Measurements from ENCODE around the gene FRRS1. TPM values are rescaled to one million over a fixed set of nuclear protein-coding genes. Genes with fewer than 3 reads are reported as not detected.

FRRS1 gene
- total RNA-seq, 1 donor from 2014 or later: 4.3 TPM

DNA sequence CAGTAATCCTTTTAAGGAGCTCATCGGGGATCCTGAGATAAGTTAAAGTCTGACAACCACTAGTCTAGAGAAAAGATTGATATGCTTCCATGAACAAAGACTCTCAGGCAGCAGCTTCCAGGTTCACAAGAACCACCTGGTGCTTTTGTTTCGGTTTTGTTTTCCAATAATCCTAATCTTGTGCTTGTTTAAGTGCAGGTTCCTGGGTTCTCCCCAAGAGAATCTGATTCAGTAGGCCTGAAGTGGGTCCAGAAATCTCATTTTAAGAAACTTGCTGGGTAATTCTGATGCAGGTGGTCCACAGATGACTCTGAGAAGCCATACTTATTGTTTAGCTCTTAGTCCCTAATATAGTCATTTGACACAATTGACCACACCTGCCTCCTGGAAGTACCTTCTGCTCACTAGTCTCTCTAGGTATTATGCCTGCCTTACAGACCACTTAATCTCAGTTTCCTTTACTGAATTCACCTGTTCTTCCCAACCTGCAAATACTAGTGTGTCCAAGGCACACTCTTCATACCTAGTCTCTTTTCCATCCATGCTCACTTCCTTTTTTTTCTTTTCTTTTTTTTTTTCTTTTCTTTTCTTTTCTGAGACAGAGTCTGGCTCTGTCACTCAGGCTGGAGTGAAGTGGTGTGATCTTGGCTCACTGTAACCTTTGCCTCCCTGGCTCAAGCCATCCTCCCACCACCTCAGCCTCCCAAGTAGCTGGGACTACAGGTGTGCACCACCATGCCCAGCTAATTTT lies 20.5 kb upstream of the FRRS1 start:
- Mint-ChIP-seq H3K36me3 (ENCODE audit: unreplicated experiment) (no peaks in the 10 kb centered on the region), H3K27ac (ENCODE audit: unreplicated experiment) (no peak overlapping the region), H3K9me3 (ENCODE audit: unreplicated experiment) (no peaks in the 10 kb centered on the region), H3K4me3 (ENCODE audit: unreplicated experiment) (no peak overlapping the region), H3K4me1 (ENCODE audit: unreplicated experiment) (no peaks in the 10 kb centered on the region), H3K27me3 (ENCODE audit: unreplicated experiment) (peaks cover 25% of the 10 kb centered on the region)
- DNase-seq (ENCODE audit: extremely low spot score, unreplicated experiment): no peak
- TF ChIP-seq, protein P1, sequence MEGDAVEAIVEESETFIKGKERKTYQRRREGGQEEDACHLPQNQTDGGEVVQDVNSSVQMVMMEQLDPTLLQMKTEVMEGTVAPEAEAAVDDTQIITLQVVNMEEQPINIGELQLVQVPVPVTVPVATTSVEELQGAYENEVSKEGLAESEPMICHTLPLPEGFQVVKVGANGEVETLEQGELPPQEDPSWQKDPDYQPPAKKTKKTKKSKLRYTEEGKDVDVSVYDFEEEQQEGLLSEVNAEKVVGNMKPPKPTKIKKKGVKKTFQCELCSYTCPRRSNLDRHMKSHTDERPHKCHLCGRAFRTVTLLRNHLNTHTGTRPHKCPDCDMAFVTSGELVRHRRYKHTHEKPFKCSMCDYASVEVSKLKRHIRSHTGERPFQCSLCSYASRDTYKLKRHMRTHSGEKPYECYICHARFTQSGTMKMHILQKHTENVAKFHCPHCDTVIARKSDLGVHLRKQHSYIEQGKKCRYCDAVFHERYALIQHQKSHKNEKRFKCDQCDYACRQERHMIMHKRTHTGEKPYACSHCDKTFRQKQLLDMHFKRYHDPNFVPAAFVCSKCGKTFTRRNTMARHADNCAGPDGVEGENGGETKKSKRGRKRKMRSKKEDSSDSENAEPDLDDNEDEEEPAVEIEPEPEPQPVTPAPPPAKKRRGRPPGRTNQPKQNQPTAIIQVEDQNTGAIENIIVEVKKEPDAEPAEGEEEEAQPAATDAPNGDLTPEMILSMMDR (IDR thresholded peaks at IDR 0.05): no peak

DNA sequence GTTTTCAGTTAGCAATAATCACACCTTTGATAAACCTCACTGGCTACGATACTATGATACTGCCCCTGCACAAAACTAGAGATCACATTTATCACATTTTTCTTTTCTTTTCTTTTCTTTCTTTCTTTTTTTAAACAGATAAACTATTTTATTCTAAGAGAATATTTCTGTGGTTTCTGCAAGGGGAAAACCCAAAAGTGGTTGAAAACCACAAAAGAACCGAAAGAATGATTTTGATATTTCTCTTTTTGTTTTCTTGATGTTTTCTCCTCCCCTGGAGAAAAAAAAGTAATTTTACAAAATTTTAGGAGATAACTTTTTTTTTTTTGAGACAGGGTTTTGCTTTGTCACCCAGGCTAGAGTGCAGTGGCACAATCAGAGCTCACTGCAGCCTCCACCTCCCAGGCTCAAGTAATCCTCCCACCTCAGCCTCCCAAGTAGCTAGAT lies 18.4 kb upstream of the FRRS1 start:
- Mint-ChIP-seq H3K4me1 (ENCODE audit: unreplicated experiment) (no peaks in the 10 kb centered on the region), H3K27ac (ENCODE audit: unreplicated experiment) (no peak overlapping the region), H3K9me3 (ENCODE audit: unreplicated experiment) (no peaks in the 10 kb centered on the region), H3K4me3 (ENCODE audit: unreplicated experiment) (no peak overlapping the region), H3K36me3 (ENCODE audit: unreplicated experiment) (no peaks in the 10 kb centered on the region), H3K27me3 (ENCODE audit: unreplicated experiment) (peaks cover 36% of the 10 kb centered on the region)
- TF ChIP-seq, protein P1 (IDR thresholded peaks at IDR 0.05): no peak
- DNase-seq (ENCODE audit: extremely low spot score, unreplicated experiment): no peak

DNA sequence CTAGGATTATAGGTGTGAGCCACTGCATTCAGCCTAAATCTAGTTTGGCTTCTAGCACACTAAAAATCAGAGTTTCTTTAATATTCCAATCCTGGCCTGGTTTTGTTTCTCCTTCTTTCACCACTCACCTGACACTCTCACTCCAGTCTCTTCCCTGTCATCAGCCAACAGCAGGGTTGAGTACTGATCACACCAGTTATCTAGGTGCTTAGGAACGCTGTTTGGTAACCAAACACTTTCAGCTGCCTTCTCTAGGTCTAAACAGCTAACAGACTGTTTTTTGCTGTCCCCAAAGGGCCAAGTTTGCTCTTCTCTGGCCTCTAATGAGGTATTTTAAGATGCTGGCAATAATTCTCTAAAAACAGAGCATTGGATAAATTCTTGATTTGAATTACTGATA lies 17.7 kb upstream of the FRRS1 start:
- TF ChIP-seq, protein P1 (IDR thresholded peaks at IDR 0.05): no peak
- Mint-ChIP-seq H3K4me1 (ENCODE audit: unreplicated experiment) (no peaks in the 10 kb centered on the region), H3K9me3 (ENCODE audit: unreplicated experiment) (no peaks in the 10 kb centered on the region), H3K4me3 (ENCODE audit: unreplicated experiment) (no peak overlapping the region), H3K27me3 (ENCODE audit: unreplicated experiment) (peaks cover 39% of the 10 kb centered on the region), H3K36me3 (ENCODE audit: unreplicated experiment) (no peaks in the 10 kb centered on the region), H3K27ac (ENCODE audit: unreplicated experiment) (no peak overlapping the region)
- DNase-seq (ENCODE audit: extremely low spot score, unreplicated experiment): no peak

DNA sequence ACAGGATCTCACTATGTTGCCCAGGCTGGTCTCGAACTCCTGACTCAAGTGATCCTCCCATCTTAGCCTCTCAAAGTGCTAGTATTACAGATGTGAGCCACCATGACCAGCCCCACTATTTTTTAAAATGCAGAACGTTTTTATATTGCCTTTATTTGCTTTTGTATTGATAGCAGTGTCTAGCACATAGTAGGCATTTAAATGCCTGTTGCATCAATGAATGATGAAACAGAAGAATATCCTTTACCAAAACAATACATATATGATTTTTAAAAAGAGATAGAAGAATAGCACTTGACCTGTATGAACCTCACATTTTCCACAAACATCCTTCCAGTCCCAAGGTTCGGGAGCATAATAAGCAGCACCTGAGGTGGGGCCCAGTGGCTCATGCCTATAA lies 16.5 kb upstream of the FRRS1 start:
- Mint-ChIP-seq H3K4me3 (ENCODE audit: unreplicated experiment) (no peak overlapping the region), H3K4me1 (ENCODE audit: unreplicated experiment) (no peaks in the 10 kb centered on the region), H3K27me3 (ENCODE audit: unreplicated experiment) (peaks cover 32% of the 10 kb centered on the region), H3K36me3 (ENCODE audit: unreplicated experiment) (no peaks in the 10 kb centered on the region), H3K27ac (ENCODE audit: unreplicated experiment) (no peak overlapping the region), H3K9me3 (ENCODE audit: unreplicated experiment) (no peaks in the 10 kb centered on the region)
- DNase-seq (ENCODE audit: extremely low spot score, unreplicated experiment): no peak
- TF ChIP-seq, protein P1 (IDR thresholded peaks at IDR 0.05): no peak

DNA sequence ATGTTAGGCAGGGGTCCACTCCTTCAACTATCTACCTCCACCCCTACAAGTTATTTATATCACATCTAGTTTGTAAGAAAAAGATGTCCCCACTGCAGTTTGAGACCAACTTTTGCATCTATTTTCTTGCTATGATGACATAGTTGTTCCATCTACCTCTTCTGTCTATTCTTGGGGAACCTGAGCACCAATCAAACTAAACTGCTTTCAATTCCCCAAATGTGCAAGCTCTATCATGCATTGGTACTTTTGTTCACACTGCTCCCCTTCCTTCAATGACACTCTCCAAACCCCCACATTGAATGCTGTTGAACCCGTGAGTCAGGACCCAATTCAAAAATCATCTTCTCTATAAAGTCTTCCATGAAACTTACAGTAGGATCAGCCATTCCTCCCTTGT lies 16.0 kb upstream of the FRRS1 start:
- Mint-ChIP-seq H3K27ac (ENCODE audit: unreplicated experiment) (no peak overlapping the region), H3K9me3 (ENCODE audit: unreplicated experiment) (no peaks in the 10 kb centered on the region), H3K4me1 (ENCODE audit: unreplicated experiment) (no peaks in the 10 kb centered on the region), H3K27me3 (ENCODE audit: unreplicated experiment) (peaks cover 28% of the 10 kb centered on the region), H3K4me3 (ENCODE audit: unreplicated experiment) (no peak overlapping the region), H3K36me3 (ENCODE audit: unreplicated experiment) (no peaks in the 10 kb centered on the region)
- TF ChIP-seq, protein P1 (IDR thresholded peaks at IDR 0.05): no peak
- DNase-seq (ENCODE audit: extremely low spot score, unreplicated experiment): no peak
